Stimulated activated CD4-positive, alpha-beta T cell treated with anti-CD3 and anti-CD28 coated beads, Interleukin-4, amount 100 ng/mL, for 24 hours (primary cell): ENCODE measurements around the gene SNAPC2.
A peak's percentile ranks its signal among the peaks of the same experiment; 100 is the strongest.
"Not testable (repeated sequence)": the region's sequence is repeated elsewhere in the genome, so short reads cannot be mapped to it uniquely, and the experiment has no call there.

ENCODE experiments used
- DNase-seq: peaks from one replicate; pipeline ENCODE4 v3.0.0-alpha.2; 2020

Gene SNAPC2

GRCh38 chr19:7888826-7889217 is 31.3 kb upstream of the SNAPC2 start:
- no peak for DNase-seq

DNA sequence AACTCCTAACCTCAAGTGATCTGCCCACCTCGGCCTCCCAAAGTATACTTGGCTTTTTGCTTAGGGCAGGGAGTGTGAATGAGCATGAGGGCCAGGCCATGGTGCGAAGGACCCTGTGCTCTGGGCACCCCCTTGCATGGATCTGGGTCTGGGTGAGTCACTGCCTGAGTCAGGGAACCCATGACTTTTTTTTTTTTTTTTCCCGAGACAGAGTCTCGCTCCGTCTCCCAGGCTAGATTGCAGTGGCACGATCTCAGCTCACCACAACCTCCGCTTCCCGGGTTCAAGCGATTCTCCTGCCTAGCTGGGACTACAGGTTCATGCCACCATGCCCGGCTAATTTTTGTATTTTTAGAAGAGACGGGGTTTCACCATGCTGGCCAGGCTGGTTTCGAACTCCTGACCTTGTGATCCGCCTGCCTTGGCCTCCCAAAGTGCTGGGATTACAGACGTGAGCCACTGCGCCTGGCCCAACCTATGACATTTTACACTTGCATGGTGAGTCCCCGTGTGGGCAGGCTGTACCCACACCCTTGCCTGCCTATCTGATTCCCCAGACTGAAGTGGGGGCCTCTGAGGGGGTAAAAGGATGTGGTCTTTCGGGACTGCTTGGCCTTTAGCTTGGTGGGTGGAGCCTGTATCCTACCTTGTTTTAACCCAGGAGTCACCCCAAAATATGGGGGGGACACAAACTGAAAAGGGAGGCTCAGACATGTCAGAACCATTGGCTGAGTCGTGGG is 26.6 kb upstream of the SNAPC2 start:
- DNase-seq: not testable (repeated sequence)

- no peak for DNase-seq
Measured at GRCh38 chr19:7894612-7895309, 25.4 kb upstream of the SNAPC2 start.

GRCh38 chr19:7895565-7895964 is 24.6 kb upstream of the SNAPC2 start:
- DNase-seq: no peak

GRCh38 chr19:7897292-7897691 is 22.8 kb upstream of the SNAPC2 start:
- DNase-seq: no peak

DNA sequence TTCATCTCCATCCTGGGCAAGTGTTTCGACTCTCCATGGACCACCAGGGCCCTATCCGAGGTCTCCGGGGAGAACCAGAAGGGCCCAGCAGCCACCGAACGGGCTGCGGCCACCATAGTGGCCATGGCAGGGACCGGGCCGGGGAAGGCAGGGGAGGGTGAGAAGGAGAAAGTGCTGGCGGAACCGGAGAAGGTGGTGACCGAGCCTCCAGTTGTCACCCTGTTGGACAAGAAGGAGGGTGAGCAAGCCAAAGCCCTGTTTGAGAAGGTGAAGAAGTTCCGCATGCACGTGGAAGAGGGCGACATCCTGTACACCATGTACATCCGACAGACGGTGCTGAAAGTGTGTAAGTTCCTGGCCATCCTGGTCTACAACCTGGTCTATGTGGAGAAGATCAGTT is 21.2 kb upstream of the SNAPC2 start:
- no peak for DNase-seq

DNA sequence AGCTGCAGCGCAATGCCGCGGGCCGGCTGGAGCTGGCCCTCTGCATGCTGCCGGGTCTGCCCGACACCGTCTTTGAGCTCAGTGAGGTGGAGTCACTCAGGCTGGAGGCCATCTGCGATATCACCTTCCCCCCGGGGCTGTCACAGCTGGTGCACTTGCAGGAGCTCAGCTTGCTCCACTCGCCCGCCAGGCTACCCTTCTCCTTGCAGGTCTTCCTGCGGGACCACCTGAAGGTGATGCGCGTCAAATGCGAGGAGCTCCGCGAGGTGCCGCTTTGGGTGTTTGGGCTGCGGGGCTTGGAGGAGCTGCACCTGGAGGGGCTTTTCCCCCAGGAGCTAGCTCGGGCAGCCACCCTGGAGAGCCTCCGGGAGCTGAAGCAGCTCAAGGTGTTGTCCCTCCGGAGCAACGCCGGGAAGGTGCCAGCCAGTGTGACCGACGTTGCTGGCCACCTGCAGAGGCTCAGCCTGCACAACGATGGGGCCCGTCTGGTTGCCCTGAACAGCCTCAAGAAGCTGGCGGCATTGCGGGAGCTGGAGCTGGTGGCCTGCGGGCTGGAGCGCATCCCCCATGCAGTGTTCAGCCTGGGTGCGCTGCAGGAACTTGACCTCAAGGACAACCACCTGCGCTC is 20.3 kb upstream of the SNAPC2 start:
- DNase-seq: no peak

DNA sequence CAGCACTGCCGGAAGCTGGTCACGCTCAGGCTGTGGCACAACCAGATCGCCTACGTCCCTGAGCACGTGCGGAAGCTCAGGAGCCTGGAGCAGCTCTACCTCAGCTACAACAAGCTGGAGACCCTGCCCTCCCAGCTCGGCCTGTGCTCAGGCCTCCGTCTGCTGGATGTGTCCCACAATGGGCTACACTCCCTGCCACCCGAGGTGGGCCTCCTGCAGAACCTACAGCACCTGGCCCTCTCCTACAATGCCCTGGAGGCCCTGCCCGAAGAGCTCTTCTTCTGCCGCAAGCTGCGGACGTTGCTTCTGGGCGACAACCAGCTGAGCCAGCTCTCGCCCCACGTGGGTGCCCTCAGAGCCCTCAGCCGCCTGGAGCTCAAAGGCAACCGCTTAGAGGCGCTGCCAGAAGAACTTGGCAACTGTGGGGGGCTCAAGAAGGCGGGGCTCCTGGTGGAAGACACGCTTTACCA is 19.7 kb upstream of the SNAPC2 start:
- no peak for DNase-seq

DNA sequence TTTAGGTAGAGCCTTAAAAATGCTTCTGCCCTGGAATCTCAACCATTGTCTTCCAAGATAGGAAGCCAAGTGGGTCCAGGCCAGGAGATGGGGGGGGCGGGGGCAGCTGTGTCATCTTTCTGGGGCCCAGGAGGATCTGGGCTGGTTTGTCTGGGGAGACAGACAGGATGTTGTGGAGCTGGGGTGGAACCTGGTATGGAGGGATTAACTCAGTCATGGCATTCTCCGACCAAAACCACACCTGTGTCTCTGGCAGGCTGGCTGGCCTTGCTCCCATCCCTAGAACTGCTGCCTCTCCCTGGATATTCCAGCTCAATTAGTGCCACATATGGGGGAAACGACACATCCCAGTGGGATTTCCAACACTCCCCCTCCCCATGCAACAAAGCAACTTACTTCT is 19.2 kb upstream of the SNAPC2 start:
- DNase-seq: no peak

DNA sequence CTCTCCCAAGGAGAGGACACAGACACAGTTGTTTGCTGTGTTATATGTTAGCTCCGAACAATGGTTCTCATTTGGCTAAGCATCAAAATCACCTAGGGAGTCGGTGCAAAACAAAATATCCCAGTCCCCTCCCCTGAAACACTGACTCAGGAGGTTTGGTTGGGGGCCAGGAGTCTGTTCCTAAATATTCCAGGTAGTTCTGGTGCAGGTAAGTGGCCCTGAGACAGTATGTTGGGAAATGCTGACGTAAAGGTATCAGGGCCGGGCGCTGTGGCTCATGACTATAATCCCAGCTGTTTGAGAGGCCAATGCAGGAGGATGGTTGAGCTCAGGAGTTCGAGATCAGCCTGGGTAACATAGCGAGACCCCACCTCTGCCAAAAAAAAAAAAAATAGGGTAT is 18.8 kb upstream of the SNAPC2 start:
- DNase-seq: no peak

- DNase-seq: no peak
Measured at GRCh38 chr19:7902796-7903243, 17.3 kb upstream of the SNAPC2 start.

DNA sequence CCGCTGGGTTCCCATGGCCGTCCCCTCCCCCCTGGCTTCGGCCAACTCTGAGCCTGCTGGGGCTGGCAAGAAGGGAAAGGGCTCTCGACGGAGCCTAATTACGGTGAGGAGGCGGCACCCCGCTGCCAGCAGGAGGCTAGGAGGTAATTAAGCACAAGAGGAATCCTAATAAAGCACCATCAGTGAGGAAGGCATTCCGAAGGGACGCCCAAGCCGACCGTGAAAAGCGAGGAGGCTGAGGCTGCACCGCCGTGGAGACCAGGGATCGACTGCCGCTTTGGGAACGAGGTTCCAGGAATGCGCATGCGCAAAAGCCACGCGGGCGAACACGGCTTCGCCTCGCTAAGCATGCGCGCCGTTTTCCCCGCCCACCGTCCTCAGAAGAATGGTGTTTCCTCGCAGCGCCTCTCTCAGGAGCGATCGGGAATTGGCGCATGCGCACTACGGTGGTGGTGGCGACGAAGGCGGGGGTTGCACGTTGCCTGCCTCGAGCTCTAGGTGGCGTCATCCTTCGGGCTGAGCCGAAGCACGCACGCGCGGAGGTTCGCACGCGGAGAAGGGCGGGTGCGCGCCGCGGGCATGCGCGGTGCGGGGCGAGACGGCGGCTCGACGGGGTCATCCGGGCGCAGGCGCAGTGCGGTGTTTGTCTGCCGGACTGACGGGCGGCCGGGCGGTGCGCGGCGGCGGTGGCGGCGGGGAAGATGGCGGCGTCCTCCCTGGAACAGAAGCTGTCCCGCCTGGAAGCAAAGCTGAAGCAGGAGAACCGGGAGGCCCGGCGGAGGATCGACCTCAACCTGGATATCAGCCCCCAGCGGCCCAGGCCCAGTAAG is 16.7 kb upstream of the SNAPC2 start, which contains the start of gene MAP2K7:
Gene MAP2K7, plus strand, starts transcription at position 634 of the 830 bp plus-strand sequence. Its CDS starts 68 bp downstream, at position 702.
- DNase-seq: peak; percentile 100

GRCh38 chr19:7904074-7905020 is 15.8 kb upstream of the SNAPC2 start:
- peak; percentile 55 for DNase-seq

DNA sequence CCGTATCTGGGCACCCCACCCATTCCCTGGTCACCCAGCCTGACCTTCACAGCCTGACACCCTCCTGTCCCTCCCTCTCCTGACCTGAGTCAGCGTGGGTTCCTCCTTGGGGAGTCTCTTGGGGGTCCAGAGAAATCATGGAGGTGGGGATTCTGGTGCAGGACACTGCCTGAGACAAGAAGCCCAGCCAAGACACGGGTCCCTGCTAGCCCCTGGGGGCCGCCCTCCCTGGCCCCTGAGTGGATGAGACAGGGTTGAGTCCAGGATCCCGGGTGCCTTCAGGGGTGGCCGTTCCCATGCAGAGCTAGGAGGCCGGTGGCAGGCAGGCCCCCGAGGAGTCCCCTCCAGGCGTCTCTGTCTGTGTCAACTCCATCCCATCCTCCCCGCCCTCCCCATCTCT is 14.9 kb upstream of the SNAPC2 start:
- no peak for DNase-seq

GRCh38 chr19:7905859-7906258 is 14.3 kb upstream of the SNAPC2 start:
- DNase-seq: no peak

GRCh38 chr19:7907122-7907521 is 13.0 kb upstream of the SNAPC2 start:
- DNase-seq: no peak

DNA sequence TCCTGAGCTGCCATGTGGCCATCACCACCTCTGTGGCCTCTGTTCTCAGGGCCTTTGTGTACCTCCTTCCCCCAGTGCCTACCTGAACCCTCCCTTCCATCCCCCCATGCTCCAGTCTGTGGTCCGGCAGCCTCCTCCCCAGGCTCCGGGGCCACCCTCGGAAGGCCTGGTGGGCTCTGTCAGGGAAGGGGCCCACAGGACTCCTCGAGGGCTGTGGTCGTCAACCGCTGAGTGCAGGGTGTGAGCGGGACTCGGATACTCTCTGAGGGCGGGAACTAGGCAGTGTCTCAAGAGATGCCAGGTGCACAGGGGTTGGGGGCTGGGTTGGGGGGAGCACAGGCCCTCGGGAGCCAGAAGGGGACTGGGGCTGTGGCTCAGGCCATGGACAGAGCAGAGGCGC is 12.6 kb upstream of the SNAPC2 start:
- DNase-seq: no peak

DNA sequence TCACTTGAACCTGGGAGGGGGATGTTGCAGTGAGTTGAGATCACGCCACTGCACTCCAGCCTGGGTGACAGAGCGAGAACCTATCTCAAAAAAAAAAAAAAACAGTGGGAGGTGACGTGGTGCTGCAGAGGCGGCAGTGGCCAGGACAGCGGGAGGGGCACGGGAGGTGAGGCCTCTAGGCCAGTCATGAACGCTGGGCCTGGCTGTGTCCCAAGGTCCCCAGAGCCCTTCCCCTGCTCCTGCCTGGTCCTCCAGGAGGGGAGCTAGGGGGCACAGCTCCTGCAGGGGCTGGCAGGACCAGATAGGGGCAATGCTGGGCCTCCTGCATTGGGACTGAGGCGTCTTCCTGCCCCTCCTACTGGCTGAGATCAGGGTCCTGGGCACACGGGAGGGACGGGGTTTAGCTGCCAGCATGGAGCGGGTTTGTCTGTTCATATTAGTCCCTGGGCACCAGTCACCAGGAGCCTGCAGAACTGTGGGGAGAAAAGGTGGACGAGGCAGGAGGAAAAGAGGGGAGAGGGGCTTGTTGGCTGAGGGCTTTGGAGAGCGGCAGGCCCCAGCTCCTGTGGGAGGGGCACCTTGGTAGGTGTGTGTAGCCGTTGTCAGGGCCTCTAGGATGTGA is 11.9 kb upstream of the SNAPC2 start:
- no peak for DNase-seq

- no peak for DNase-seq
Measured at GRCh38 chr19:7908742-7909461, 11.2 kb upstream of the SNAPC2 start.

DNA sequence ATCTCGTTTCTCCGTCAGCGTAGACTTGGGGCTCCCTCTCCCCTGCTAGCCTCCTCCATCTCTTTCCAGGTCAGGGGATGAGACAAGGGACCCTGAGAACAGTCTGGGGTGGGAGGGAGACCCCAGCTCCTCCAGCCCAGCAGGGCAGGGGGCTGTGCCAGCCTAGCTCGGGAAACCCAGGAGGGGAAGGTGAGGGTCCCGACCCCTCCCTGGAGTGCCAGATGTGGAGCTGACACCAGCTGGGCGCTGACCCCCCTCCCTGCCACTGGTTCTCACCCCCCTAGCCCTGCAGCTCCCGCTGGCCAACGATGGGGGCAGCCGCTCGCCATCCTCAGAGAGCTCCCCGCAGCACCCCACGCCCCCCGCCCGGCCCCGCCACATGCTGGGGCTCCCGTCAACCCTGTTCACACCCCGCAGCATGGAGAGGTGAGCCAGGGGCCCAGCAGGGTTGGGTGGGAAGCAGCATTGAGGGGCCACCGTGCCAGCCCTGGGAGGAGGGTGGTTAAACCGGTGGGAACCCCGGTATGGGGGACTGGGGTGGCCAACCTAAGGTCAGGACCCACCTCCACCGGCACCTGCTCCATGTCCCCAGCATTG is 10.6 kb upstream of the SNAPC2 start:
- DNase-seq: no peak
